GM12865 (cell line): ENCODE data around the gene MCEE.
"Not testable (repeated sequence)": the region's sequence is repeated elsewhere in the genome, so short reads cannot be mapped to it uniquely, and the experiment has no call there.

Experiments used
- DNase-seq: peaks from one replicate; pipeline ENCODE4 v3.0.0; 2010; ENCODE audit warnings: low read depth
- H3K4me3 ChIP-seq: 2 replicates; pipeline ENCODE4 v1.5.1; 2011; ENCODE audit warnings: mild to moderate bottlenecking, low read depth, low read length, control low read depth
- CTCF ChIP-seq: IDR thresholded peaks from 2 replicates; pipeline ENCODE4 v1.5.1; 2011; ENCODE audit warnings: low read length, control low read depth, low read depth, inconsistent platforms; ENCODE audit not compliant: insufficient read depth; ENCODE audit errors: missing control alignments

Gene MCEE

DNA sequence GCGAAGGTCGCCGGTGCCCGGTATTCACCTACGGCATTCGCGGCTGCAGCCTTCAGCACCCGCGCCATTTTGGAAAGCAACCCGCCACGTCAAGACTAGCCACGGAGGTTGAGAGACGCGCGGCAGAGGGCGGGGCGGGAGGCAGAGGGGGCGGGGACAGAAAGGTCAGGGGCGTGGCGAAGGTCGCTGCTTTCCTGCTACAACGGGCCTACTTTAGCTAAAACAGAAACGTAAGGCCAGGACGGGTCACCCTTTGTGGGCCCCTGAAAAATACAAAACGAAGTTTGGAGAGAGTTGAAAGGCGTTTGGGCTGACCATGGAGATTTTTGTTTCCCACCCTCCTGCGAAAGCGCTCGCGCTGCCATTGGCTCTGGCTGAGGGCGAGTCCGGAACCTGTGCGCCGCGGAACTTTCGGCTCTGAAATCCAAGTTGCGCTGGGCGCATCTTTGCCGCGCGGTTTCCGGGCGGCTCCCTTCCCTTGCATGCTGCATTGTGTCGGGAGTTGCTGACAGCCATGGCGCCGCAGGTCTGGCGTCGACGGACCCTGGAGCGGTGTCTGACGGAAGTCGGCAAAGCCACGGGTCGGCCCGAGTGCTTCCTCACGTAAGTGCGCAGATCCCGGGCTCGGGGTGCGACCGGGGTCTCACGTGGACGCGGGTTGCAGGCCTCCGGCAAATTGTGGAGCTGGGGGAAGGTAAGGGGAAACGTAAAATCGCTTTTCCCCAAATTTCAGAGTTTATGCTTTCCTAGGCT, at the start of gene MCEE, which contains the start of gene MPHOSPH10:
Gene MCEE, minus strand, starts transcription at position 78 of the 753 bp plus-strand sequence. Its CDS starts 10 bp downstream, at position 68.
Gene MPHOSPH10, plus strand, starts transcription at position 483 of the 753 bp plus-strand sequence. Its CDS starts 32 bp downstream, at position 515.
- H3K4me3 ChIP-seq: peak within 1 kb of the TSS; percentile 96
- no peak for TF ChIP-seq CTCF
- DNase-seq: peak; percentile 94

GRCh38 chr2:71178836-71179235, 48.8 kb upstream of the MCEE start:
- H3K4me3 ChIP-seq, DNase-seq: not testable (repeated sequence)

- DNase-seq: no peak
These were observed 44.2 kb upstream of the MCEE start for GRCh38 chr2:71174207-71174606.

DNA sequence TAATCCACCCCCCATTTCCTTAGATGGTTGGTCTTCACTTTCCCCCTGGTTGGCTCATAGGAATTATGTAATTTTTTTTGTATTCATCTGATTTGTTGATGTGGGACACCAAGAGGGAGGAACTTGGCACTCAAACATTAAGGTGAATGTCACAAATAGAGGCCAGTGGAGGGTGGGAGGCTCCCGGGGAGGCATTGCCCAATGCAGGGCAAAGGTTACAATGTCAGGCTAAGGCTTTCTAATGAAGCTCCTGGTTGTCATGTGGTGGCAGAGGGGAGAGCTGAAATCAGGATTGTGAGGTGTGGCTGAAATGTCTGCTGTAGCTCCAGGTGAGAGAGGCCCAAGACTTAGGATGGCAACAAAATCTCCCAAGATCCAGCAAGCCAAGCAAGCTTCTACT, 43.1 kb upstream of the MCEE start:
- DNase-seq: no peak

More at GRCh38 chr2:71174207-71174606, 44.2 kb upstream of the MCEE start:
- H3K4me3 ChIP-seq: no peak overlapping the region
- TF ChIP-seq CTCF: no peak

DNA sequence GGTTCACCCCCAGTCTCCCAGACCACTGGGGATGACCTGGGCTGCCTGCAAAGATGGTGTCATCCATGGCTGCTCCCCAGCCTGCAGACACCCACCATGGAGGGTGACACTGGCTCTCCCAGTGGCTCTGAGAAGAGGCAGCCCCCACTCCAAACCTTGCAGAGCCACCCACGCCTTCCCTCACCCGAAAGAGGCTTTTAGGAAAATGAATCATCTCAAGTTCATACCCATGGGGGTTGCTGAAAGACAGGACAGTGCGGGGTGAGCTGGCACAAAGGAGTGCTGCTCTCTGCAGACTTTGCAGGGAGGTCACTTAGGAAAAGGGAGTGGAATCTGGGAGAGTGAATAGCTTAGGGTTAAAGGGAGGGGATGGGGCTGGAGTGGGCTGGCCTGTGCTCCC, 36.8 kb upstream of the MCEE start:
- DNase-seq: no peak
- no peak overlapping the region for H3K4me3 ChIP-seq
- no peak for TF ChIP-seq CTCF

More for the DNA sequence above, 43.1 kb upstream of the MCEE start:
- no peak overlapping the region for H3K4me3 ChIP-seq
- TF ChIP-seq CTCF: no peak

DNA sequence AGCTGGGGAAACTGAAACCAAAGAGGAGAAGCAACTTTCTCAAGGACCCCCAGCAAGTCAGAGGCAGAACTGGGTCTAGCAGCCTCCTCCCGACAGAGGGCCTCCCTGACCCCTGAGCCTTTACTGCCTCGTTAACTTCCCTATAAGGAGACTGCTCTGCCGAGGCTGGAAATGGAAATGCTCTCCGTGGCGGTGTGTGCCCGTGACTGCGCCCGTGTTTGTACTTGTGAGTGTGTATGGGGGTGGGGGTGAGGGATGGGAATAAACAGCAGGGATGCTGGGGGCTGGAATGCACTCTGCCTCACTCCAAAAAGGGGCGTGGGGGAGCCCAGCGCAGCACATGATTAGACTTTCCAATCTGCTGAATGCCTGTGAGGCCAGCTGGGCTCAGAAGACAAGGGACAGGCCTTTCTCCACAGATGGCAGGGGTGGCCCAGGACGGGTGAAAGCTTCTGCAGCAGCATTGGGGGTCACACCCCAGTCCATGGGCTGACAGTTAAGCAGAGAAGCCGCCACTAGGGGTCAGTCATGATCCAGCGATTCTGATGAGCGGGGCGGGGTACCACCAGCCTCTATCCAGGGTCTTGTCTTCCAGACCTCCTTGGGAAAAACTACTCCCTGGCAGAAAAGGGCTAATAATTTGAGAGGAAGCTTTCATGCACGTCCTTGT, 27.2 kb upstream of the MCEE start:
- H3K4me3 ChIP-seq: no peak overlapping the region
- DNase-seq: peak; percentile 46
- peak; percentile 63 for TF ChIP-seq CTCF

DNA sequence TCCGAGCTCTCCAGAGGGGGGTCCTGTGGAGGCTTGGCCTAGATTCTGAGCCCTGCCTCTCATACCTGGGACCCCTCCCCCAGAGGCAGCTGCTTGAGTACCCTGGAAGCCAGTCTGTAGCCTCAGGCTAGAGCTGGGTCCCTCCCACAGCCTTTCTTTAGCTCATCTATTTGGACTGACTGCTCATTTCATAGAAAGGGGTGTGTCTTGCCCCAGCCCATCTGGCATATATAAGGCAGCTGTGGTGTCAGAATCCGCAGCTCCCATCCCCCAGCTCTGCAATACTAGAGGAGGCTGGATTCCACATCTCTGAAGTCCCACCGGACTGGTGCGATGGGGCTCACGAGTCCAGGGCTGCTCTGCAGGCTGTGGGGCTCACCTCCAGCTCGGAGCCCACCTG, 26.5 kb upstream of the MCEE start:
- TF ChIP-seq CTCF: no peak
- DNase-seq: no peak
- H3K4me3 ChIP-seq: no peak overlapping the region
